H1 (cell line): ENCODE measurements around the gene AHI1. TPM values are rescaled to one million over a fixed set of nuclear protein-coding genes. Genes with fewer than 3 reads are reported as not detected.

ENCODE experiments used
- CTCF ChIA-PET: fragments of 300-600 bp; sonication (Branson Sonifier 250); formaldehyde crosslinking; loops from one replicate; lab custom pipeline; 2021; ENCODE audit not compliant: partially characterized antibody; lab: Charles Lee
- POLR2A ChIA-PET: fragments of 300-600 bp; sonication (Branson Sonifier 250); formaldehyde crosslinking; loops from one replicate; lab custom pipeline; 2021; ENCODE audit warnings: inconsistent platforms; ENCODE audit not compliant: partially characterized antibody; lab: Charles Lee
- DNase-seq, 2 experiments: peaks; one replicate each; pipeline versions ENCODE4 v3.0.0 to v3.0.0-alpha.2; 2010 to 2022; ENCODE audit warnings: low spot score in 2 of 2, low read depth in 1 of 2, mixed read lengths in 1 of 2
- FAIRE-seq: peaks from 2 replicates; lab custom pipeline; 2011; peaks lifted over from hg19 to GRCh38; lab: Jason Lieb, UNC
- H2AFZ ChIP-seq: 2 replicates; pipeline ENCODE4 v1.8.1; 2012; ENCODE audit warnings: low read length, inconsistent platforms
- H2AK5ac ChIP-seq: 2 replicates; pipeline ENCODE4 v1.6.1; 2013; ENCODE audit warnings: low read depth, low read length
- H2BK120ac ChIP-seq: replicated peaks from 2 replicates; pipeline ENCODE3; 2013; ENCODE audit warnings: low read depth, low read length, inconsistent platforms
- H2BK12ac ChIP-seq: 2 replicates; pipeline ENCODE4 v1.6.1; 2013; ENCODE audit warnings: low read depth, low read length
- H2BK15ac ChIP-seq: 2 replicates; pipeline ENCODE4 v1.6.1; 2013; ENCODE audit warnings: low read length
- H2BK20ac ChIP-seq: 2 replicates; pipeline ENCODE4 v1.6.1; 2013; ENCODE audit warnings: low read length
- H2BK5ac ChIP-seq: 2 replicates; pipeline ENCODE4 v1.6.1; 2013; ENCODE audit warnings: low read depth, low read length
- H3K14ac ChIP-seq: 2 replicates; pipeline ENCODE4 v1.6.1; 2013; ENCODE audit warnings: inconsistent platforms; ENCODE audit not compliant: insufficient read length
- H3K18ac ChIP-seq: 2 replicates; pipeline ENCODE4 v1.6.1; 2013; ENCODE audit warnings: low read length; ENCODE audit errors: extremely low read depth
- H3K23ac ChIP-seq: 2 replicates; pipeline ENCODE4 v1.6.1; 2013; ENCODE audit warnings: inconsistent platforms; ENCODE audit not compliant: insufficient read length
- H3K23me2 ChIP-seq: 2 replicates; pipeline ENCODE4 v1.6.1; 2013; ENCODE audit warnings: low read depth, low read length
- H3K27ac ChIP-seq: 2 replicates; pipeline ENCODE4 v1.6.1; 2011; ENCODE audit warnings: low read depth, low read length, inconsistent platforms
- H3K27me3 ChIP-seq, 4 experiments: replicated peaks in 1 of 4; 1 replicate in 1 of 4; 2 replicates in 3 of 4; pipeline versions ENCODE4 v1.6.1 to v1.8.1; 2011 to 2013; ENCODE audit warnings: low read length in 3 of 4, mild to moderate bottlenecking in 3 of 4, inconsistent platforms in 2 of 4, mixed read lengths in 2 of 4, moderate library complexity in 1 of 4; ENCODE audit not compliant: control insufficient read depth in 3 of 4, insufficient read depth in 3 of 4; ENCODE audit errors: extremely low read depth in 1 of 4
- H3K36me3 ChIP-seq, 4 experiments: 2 replicates each; pipeline versions ENCODE4 v1.6.1 to v1.8.1; 2011 to 2013; ENCODE audit warnings: mild to moderate bottlenecking in 4 of 4, low read length in 3 of 4, moderate library complexity in 2 of 4, control low read depth in 1 of 4, inconsistent platforms in 1 of 4; ENCODE audit not compliant: insufficient read depth in 4 of 4, control insufficient read depth in 2 of 4
- H3K4ac ChIP-seq: replicated peaks from 2 replicates; pipeline ENCODE3; 2013; ENCODE audit warnings: low read length, low read depth, mixed read lengths, inconsistent platforms; ENCODE audit not compliant: insufficient read length
- H3K4me1 ChIP-seq, 4 experiments: replicated peaks in 1 of 4; 1 replicate in 1 of 4; 2 replicates in 3 of 4; pipeline versions ENCODE4 v1.6.1 to v1.8.1; 2011 to 2013; ENCODE audit warnings: low read length in 3 of 4, inconsistent platforms in 2 of 4, mixed read lengths in 1 of 4; ENCODE audit not compliant: insufficient read depth in 4 of 4, control insufficient read depth in 3 of 4
- H3K4me2 ChIP-seq, 2 experiments: 2 replicates each; pipeline versions ENCODE4 v1.6.1 to v1.8.1; 2011 to 2013; ENCODE audit warnings: low read depth in 2 of 2, low read length in 2 of 2, control low read depth in 1 of 2, inconsistent platforms in 1 of 2, mild to moderate bottlenecking in 1 of 2; ENCODE audit not compliant: insufficient read depth in 1 of 2
- H3K4me3 ChIP-seq, 4 experiments: fragments of 200-600, 300-600 bp in 1 of 4; sonication (generic), shearing (Covaris generic), sonication (Bioruptor Twin) in 1 of 4; 2 replicates each; pipeline versions ENCODE4 v1.5.1 to v1.8.1; 2011 to 2016; ENCODE audit warnings: low read length in 4 of 4, low read depth in 3 of 4, control low read depth in 2 of 4, inconsistent platforms in 2 of 4, mild to moderate bottlenecking in 2 of 4, mixed read lengths in 1 of 4, moderate library complexity in 1 of 4; ENCODE audit not compliant: insufficient read depth in 2 of 4; ENCODE audit errors: extremely low read depth in 1 of 4
- H3K56ac ChIP-seq: replicated peaks from 2 replicates; pipeline ENCODE3; 2013; ENCODE audit warnings: low read depth, mild to moderate bottlenecking, mixed read lengths, low read length, inconsistent platforms; ENCODE audit not compliant: insufficient read length
- H3K79me1 ChIP-seq: 2 replicates; pipeline ENCODE4 v1.6.1; 2013; ENCODE audit warnings: low read depth, low read length, control low read depth
- H3K79me2 ChIP-seq, 2 experiments: 2 replicates each; pipeline versions ENCODE4 v1.6.1 to v1.8.1; 2012 to 2013; ENCODE audit warnings: low read length in 2 of 2, mild to moderate bottlenecking in 2 of 2, inconsistent platforms in 1 of 2; ENCODE audit not compliant: insufficient read depth in 2 of 2, control insufficient read depth in 1 of 2
- H3K9ac ChIP-seq, 4 experiments: replicated peaks in 1 of 4; 1 replicate in 1 of 4; 2 replicates in 3 of 4; pipeline versions ENCODE4 v1.6.1 to v1.8.1; 2011 to 2013; ENCODE audit warnings: low read depth in 3 of 4, low read length in 3 of 4, control low read depth in 2 of 4, mild to moderate bottlenecking in 2 of 4, moderate library complexity in 2 of 4, inconsistent platforms in 1 of 4; ENCODE audit errors: extremely low read depth in 1 of 4
- H3K9me3 ChIP-seq, 2 experiments: 2 replicates each; pipeline versions ENCODE4 v1.6.1 to v1.8.1; 2012 to 2013; ENCODE audit warnings: mild to moderate bottlenecking in 2 of 2, moderate library complexity in 2 of 2, control low read depth in 1 of 2, inconsistent platforms in 1 of 2, low read depth in 1 of 2, low read length in 1 of 2, mixed read lengths in 1 of 2; ENCODE audit not compliant: insufficient read depth in 2 of 2
- H4K20me1 ChIP-seq, 2 experiments: replicated peaks in 1 of 2; 2 replicates each; pipeline versions ENCODE3 to v1.8.1; 2011 to 2013; ENCODE audit warnings: inconsistent platforms in 2 of 2, low read length in 2 of 2, mild to moderate bottlenecking in 1 of 2; ENCODE audit not compliant: insufficient read depth in 2 of 2, control insufficient read depth in 1 of 2
- H4K5ac ChIP-seq: 2 replicates; pipeline ENCODE4 v1.6.1; 2013; ENCODE audit warnings: low read length, low read depth, mixed read lengths, inconsistent platforms; ENCODE audit not compliant: insufficient read length
- H4K8ac ChIP-seq: 2 replicates; pipeline ENCODE4 v1.8.0; 2013; ENCODE audit warnings: mild to moderate bottlenecking, moderate library complexity, low read length, inconsistent platforms; ENCODE audit not compliant: insufficient read depth; ENCODE audit errors: extremely low read depth
- H4K91ac ChIP-seq: replicated peaks from 2 replicates; pipeline ENCODE3; 2013; ENCODE audit warnings: low read length, mixed read lengths, inconsistent platforms; ENCODE audit not compliant: insufficient read length
- WGBS, 2 experiments: shearing (Covaris generic) in 1 of 2; methylation state at CpG; one replicate each; pipeline versions ENCODE4 v1.1.6 to v1.1.7; 2013 to 2015; ENCODE audit warnings: low lambda C conversion rate in 2 of 2, mixed read lengths in 2 of 2, inconsistent platforms in 1 of 2, low coverage in 1 of 2, missing lambda C conversion rate in 1 of 2; ENCODE audit not compliant: insufficient replicate concordance in 2 of 2, insufficient coverage in 1 of 2, insufficient read length in 1 of 2; ENCODE audit errors: extremely low coverage in 1 of 2, missing lambda C conversion rate in 1 of 2; 5-methylcytosine and 5-hydroxymethylcytosine counted together
- polyA plus RNA-seq, 7 experiments: library from polyadenylated mRNA; depleted of rRNA in 3 of 7; stranded (reverse) in 5 of 7; unstranded in 2 of 7; fragments of >200 nt in 5 of 7; fragments of 200-250 nt in 2 of 7; gene quantifications; 1 replicate in 5 of 7; 2 replicates in 1 of 7; 4 replicates in 1 of 7; pipeline versions ENCODE4 v1.2.1 to v1.2.3, GENCODE V29; 2011 to 2013; ENCODE audit warnings: missing spikeins in 2 of 7, mixed read lengths in 2 of 7
- total RNA-seq: library from RNA; stranded (reverse); fragmentation: NEBNext Ultra II Directional; extraction: Animal tissue kit (Norgen Biotek cat#: 25700); gene quantifications from 2 replicates; pipeline ENCODE4 v1.2.1, GENCODE V29; 2021

Gene AHI1
- total and polyA plus RNA-seq, 2 of the 8 experiments (the other 6 are each of a cell fraction or from before 2014, with no cell fraction given) = 4.2 to 19.6 TPM

DNA sequence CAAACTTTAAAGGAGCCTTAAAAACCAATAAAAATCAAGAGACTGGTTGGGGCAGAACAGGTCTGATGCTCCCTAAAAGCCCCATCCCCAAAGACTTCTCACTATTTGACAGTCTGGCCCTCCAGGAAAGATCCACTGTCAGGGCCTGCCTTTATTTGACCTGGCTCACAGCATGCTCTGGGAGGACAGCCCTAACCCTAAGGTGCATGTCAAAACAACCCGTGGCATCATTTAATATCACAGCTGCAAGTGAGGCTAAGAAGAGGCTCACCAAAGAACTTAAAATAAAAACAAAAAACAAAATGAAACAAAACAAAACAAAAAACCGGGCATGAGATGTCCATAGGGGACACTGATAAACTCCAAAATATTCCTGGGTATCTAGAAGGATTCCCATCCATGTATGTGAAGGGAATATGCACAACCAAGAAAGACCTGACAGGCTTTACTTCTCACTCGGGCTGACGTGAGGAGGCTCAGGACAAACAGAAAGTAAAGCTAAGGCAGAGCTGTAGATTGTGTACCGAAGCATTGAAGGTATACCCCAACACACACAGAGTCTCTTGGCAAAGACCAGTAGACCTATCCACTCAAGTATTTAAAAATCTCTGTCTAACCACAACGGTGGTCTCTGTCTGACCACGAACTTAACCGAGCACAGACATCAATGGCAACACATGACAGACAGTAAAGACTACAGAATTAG is 57.3 kb downstream of the AHI1 start:
- H3K27me3 ChIP-seq = no peaks in the 10 kb centered on the region
- no peaks in the 10 kb centered on the region; a peak in 1 of 7 replicates for H3K4me1 ChIP-seq
- H4K8ac ChIP-seq = no peak overlapping the region
- no peak overlapping the region for H3K4me2 ChIP-seq
- H2AFZ ChIP-seq = no peak overlapping the region
- H2BK5ac ChIP-seq = no peak overlapping the region
- H3K14ac ChIP-seq = no peak overlapping the region
- FAIRE-seq (no peak), DNase-seq (no peak)
- WGBS, 2 experiments = 88% methylated on average over 8 of the region's 8 CpGs; no CpG with 5 or more reads in 1 of the 2 experiments
- no peak overlapping the region for H3K9ac ChIP-seq
- no peak overlapping the region for H2BK20ac ChIP-seq
- no peak overlapping the region for H3K4me3 ChIP-seq
- H3K79me2 ChIP-seq = no peaks in the 10 kb centered on the region
- no peak overlapping the region for H2AK5ac ChIP-seq
- no peak overlapping the region for H2BK15ac ChIP-seq
- H3K56ac ChIP-seq = no peak overlapping the region
- POLR2A ChIA-PET = no interaction called here
- H3K36me3 ChIP-seq = peaks cover 0 to 4% (median 0%) of the 10 kb centered on the region in 4 experiments; a peak in 1 of 8 replicates
- H3K18ac ChIP-seq = no peak overlapping the region
- no peak overlapping the region for H3K27ac ChIP-seq
- CTCF ChIA-PET = interaction anchor here (0.7 to 1.9 kb wide), 8 partner anchors 10 to 786 kb away, joined by 3 to 5 read pairs (median 3); no protein-coding TSS in a partner anchor
- no peak overlapping the region for H4K91ac ChIP-seq
- no peak overlapping the region for H3K23ac ChIP-seq
- no peaks in the 10 kb centered on the region for H3K79me1 ChIP-seq
- H2BK12ac ChIP-seq = no peak overlapping the region
- no peak overlapping the region for H3K4ac ChIP-seq
- no peaks in the 10 kb centered on the region for H3K9me3 ChIP-seq
- no peaks in the 10 kb centered on the region for H3K23me2 ChIP-seq
- no peaks in the 10 kb centered on the region for H4K20me1 ChIP-seq
- no peak overlapping the region for H4K5ac ChIP-seq
- no peak overlapping the region for H2BK120ac ChIP-seq
